Measurements from ENCODE around the gene ISG20.

- TF ChIP-seq, protein P1, sequence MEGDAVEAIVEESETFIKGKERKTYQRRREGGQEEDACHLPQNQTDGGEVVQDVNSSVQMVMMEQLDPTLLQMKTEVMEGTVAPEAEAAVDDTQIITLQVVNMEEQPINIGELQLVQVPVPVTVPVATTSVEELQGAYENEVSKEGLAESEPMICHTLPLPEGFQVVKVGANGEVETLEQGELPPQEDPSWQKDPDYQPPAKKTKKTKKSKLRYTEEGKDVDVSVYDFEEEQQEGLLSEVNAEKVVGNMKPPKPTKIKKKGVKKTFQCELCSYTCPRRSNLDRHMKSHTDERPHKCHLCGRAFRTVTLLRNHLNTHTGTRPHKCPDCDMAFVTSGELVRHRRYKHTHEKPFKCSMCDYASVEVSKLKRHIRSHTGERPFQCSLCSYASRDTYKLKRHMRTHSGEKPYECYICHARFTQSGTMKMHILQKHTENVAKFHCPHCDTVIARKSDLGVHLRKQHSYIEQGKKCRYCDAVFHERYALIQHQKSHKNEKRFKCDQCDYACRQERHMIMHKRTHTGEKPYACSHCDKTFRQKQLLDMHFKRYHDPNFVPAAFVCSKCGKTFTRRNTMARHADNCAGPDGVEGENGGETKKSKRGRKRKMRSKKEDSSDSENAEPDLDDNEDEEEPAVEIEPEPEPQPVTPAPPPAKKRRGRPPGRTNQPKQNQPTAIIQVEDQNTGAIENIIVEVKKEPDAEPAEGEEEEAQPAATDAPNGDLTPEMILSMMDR (IDR thresholded peaks at IDR 0.05), result no peak
- TF ChIP-seq POLR2A (IDR thresholded peaks at IDR 0.05), result no peak
Measured at GRCh38 chr15:88655800-88656488, 17.1 kb downstream of the ISG20 start.

Data from thyroid gland (tissue), 4 donors.